ENCODE results near the gene CABLES2.

Gene CABLES2

DNA sequence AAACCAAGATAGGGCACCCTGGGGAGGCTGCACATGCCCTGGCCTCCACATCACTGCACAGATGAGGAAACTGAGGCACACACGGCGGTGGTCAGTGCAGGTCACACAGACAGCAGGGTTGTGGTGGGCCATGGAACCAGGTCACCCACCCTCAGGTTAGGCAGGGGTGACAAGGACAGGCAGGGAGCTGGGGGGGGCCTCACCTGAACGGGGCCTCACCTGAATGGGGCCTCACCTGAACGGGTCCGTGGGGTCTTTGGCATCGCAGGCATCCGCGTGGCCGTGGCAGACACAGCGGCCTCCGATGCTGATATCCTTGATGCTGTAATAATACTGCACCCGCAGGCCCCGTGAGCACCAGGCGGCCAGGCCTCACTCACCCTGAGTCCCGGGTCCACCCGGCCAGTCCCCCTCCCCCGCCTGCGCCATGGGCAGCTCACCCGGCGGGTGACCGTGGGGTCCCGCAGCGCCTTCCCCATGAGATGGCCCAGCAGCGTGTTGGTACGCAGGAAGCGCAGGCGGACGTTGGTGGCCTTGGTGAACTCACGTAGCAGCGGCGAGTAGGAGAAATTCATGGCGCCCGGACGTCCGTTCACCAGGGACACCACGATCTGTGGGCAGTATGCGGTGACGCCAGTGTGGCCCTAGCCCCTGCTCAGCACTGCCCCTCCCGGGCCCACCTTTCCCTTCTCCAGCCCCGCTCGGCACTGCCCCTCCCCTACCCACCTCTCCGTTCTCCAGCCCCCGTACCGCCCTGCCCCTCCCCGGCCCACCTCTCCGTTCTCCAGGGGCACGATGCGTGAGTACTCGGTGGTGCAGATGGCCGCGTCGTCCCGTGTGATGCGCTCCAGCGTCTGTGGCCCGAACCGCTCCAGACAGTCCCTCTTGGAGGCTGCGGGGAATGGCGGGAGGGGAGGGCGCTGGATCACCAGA lies 55.4 kb downstream of the CABLES2 start:
- H3K27me3 ChIP-seq (ENCODE audit: low read depth, low read length): no peaks in the 10 kb centered on the region
- H2AFZ ChIP-seq (ENCODE audit: low read depth, low read length): no peak overlapping the region
- no peaks in the 10 kb centered on the region for H3K79me2 ChIP-seq (ENCODE audit: low read length)
- no peak overlapping the region for H3K9ac ChIP-seq (ENCODE audit: low read length)
- no peak overlapping the region for H3K4me2 ChIP-seq (ENCODE audit: low read length)
- H3K4me3 ChIP-seq (ENCODE audit: low read length): no peak overlapping the region
- no peaks in the 10 kb centered on the region; the same call in 1 of the 2 replicates for H4K20me1 ChIP-seq (ENCODE audit: insufficient read depth, low read length)
- H3K4me1 ChIP-seq (ENCODE audit: low read length): no peaks in the 10 kb centered on the region
- H3K9me3 ChIP-seq (ENCODE audit: insufficient read depth, low read length): no peaks in the 10 kb centered on the region
- H3K27ac ChIP-seq (ENCODE audit: low read length): no peak overlapping the region
- TF ChIP-seq, protein P1, sequence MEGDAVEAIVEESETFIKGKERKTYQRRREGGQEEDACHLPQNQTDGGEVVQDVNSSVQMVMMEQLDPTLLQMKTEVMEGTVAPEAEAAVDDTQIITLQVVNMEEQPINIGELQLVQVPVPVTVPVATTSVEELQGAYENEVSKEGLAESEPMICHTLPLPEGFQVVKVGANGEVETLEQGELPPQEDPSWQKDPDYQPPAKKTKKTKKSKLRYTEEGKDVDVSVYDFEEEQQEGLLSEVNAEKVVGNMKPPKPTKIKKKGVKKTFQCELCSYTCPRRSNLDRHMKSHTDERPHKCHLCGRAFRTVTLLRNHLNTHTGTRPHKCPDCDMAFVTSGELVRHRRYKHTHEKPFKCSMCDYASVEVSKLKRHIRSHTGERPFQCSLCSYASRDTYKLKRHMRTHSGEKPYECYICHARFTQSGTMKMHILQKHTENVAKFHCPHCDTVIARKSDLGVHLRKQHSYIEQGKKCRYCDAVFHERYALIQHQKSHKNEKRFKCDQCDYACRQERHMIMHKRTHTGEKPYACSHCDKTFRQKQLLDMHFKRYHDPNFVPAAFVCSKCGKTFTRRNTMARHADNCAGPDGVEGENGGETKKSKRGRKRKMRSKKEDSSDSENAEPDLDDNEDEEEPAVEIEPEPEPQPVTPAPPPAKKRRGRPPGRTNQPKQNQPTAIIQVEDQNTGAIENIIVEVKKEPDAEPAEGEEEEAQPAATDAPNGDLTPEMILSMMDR (IDR thresholded peaks at IDR 0.05; ENCODE audit: low read depth, low read length): no peak
- no peak for TF ChIP-seq EZH2phosphoT487 (IDR thresholded peaks at IDR 0.05; ENCODE audit: low read depth)
- H3K36me3 ChIP-seq (replicated peaks; ENCODE audit: low read depth, low read length): peaks cover 2% of the 10 kb centered on the region

DNA sequence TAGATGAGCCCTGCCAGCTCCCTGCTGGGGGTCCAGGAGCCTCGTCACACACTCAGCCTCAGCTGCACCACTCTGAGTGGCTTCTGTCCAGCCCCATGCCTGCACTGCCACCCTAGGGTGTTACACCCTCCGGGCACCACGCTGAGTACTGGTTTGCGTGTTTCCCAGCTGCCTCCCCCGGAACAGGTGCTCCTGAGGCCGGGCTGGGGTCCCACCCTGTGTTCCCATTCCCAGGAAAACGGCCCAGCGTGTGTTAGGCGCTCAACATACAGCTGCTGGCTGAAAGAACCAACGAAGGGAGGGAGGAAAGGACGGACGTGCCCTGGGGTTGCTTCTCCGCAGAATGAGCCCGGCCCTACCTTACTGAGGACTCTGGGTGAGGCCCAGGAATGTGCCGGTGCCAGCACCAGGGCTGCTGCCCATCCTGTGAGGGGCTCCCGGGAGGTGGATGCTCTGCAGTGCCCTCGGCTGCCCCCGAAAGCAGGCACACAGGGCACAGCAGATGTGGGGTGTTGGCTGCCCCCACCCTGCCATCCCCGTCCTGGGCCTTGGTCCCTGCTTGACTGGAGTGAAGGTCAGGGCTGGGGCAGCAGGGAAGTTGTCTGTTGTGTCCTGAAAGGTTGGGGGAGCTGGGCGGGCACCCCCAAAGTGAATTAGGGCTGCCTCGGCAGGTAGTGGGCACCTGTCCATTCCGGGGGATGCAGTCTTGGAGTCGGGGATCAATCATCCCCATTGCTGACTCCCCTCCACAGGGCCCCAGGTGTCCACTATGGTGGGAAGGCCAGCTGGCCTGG lies 56.3 kb downstream of the CABLES2 start:
- Histone ChIP-seq H3K36me3 (replicated peaks; ENCODE audit: low read depth, low read length) (peaks cover 2% of the 10 kb centered on the region), H2AFZ (ENCODE audit: low read depth, low read length) (no peak overlapping the region), H3K4me2 (ENCODE audit: low read length) (no peak overlapping the region), H3K9ac (ENCODE audit: low read length) (no peak overlapping the region), H3K27me3 (ENCODE audit: low read depth, low read length) (no peaks in the 10 kb centered on the region), H3K79me2 (ENCODE audit: low read length) (no peaks in the 10 kb centered on the region), H3K4me1 (ENCODE audit: low read length) (no peaks in the 10 kb centered on the region), H3K27ac (ENCODE audit: low read length) (no peak overlapping the region), H3K9me3 (ENCODE audit: insufficient read depth, low read length) (no peaks in the 10 kb centered on the region), H3K4me3 (ENCODE audit: low read length) (no peak overlapping the region), H4K20me1 (ENCODE audit: insufficient read depth, low read length) (no peaks in the 10 kb centered on the region; the same call in 1 of the 2 replicates)
- no peak for TF ChIP-seq EZH2phosphoT487 (IDR thresholded peaks at IDR 0.05; ENCODE audit: low read depth)
- TF ChIP-seq, protein P1 (IDR thresholded peaks at IDR 0.05; ENCODE audit: low read depth, low read length): no peak

DNA sequence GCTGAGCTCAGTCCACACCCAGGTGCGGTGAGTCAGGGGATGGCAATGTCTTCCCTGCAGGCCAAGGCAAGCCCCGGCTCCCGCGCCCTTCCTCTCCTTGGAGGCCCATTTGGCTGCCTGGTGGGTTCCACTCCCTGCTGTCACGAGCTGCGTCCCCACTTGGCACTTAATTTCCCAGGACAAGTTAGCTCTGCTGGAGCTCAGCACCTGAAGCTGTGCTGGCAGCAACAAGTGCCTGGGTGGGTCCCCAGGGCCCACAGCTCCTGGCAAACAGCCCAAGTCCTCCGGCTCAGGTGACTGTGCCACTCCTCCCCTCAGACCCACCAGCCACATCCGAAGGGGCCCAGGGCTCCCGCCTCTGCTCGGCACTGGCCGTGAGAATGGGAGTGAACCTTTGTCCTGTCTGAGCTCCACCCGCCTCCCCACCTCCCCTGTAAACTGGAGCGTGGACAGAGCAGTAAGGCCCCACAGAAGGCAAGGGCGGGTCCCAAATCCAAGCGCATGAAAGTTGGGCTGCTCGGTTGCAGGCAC lies 56.9 kb downstream of the CABLES2 start:
- no peak overlapping the region for H3K27ac ChIP-seq (ENCODE audit: low read length)
- no peaks in the 10 kb centered on the region for H3K27me3 ChIP-seq (ENCODE audit: low read depth, low read length)
- peaks cover 2% of the 10 kb centered on the region for H3K36me3 ChIP-seq (replicated peaks; ENCODE audit: low read depth, low read length)
- no peak overlapping the region for H3K9ac ChIP-seq (ENCODE audit: low read length)
- no peak for TF ChIP-seq EZH2phosphoT487 (IDR thresholded peaks at IDR 0.05; ENCODE audit: low read depth)
- TF ChIP-seq, protein P1 (IDR thresholded peaks at IDR 0.05; ENCODE audit: low read depth, low read length): no peak
- no peaks in the 10 kb centered on the region for H3K4me1 ChIP-seq (ENCODE audit: low read length)
- H3K4me2 ChIP-seq (ENCODE audit: low read length): no peak overlapping the region
- no peaks in the 10 kb centered on the region for H3K9me3 ChIP-seq (ENCODE audit: insufficient read depth, low read length)
- H4K20me1 ChIP-seq (ENCODE audit: insufficient read depth, low read length): no peaks in the 10 kb centered on the region; the same call in 1 of the 2 replicates
- H2AFZ ChIP-seq (ENCODE audit: low read depth, low read length): no peak overlapping the region
- no peaks in the 10 kb centered on the region for H3K79me2 ChIP-seq (ENCODE audit: low read length)
- H3K4me3 ChIP-seq (ENCODE audit: low read length): no peak overlapping the region
